ENCODE results near the gene BLOC1S5. TPM values are rescaled to one million over a fixed set of nuclear protein-coding genes. Genes with fewer than 3 reads are reported as not detected.

Gene BLOC1S5
- total and polyA plus RNA-seq, 11 donors, result 4.3 to 15.2 (median 8.8) TPM

GRCh38 chr6:8017276-8017701 lies 46.9 kb downstream of the BLOC1S5 start:
- WGBS, 4 donors, result 77 to 87% (median 82%) methylated on average over 9 of the region's 9 CpGs
- no peak for ATAC-seq

GRCh38 chr6:8014947-8015346 lies 49.2 kb downstream of the BLOC1S5 start:
- Histone ChIP-seq H3K27ac (no peak overlapping the region), H3K4me3 (no peak overlapping the region), H3K27me3 (no peaks in the 10 kb centered on the region), H3K36me3 (peaks cover 0 to 28% (median 20%) of the 10 kb centered on the region in 9 donors), H3K4me1 (peaks cover 0 to 10% (median 0%) of the 10 kb centered on the region in 12 donors), H3K9me3 (no peaks in the 10 kb centered on the region)
- WGBS, 4 donors, result 88 to 95% (median 92%) methylated on average over 3 of the region's 3 CpGs
- DNase-seq, result no peak
- intact Hi-C loops (cut with DNase I), result loop anchor here in 1 of 10 donors (5.0 kb wide), 1 partner anchor 42 kb away; no protein-coding TSS in a partner anchor
- TF ChIP-seq CTCF (IDR thresholded peaks at IDR 0.05) (no peak), POLR2A (IDR thresholded peaks at IDR 0.05) (no peak)
- ATAC-seq, result peak in 1 of 4 donors; percentile 13

More at GRCh38 chr6:8017276-8017701, 46.9 kb downstream of the BLOC1S5 start:
- Histone ChIP-seq H3K4me3 (peak overlapping the region in 1 of 12 donors; percentile 44), H3K27ac (peak overlapping the region in 3 of 12 donors; percentile 6 to 20 (median 6)), H3K9me3 (no peaks in the 10 kb centered on the region), H3K4me1 (peaks cover 0 to 10% (median 0%) of the 10 kb centered on the region in 12 donors), H3K27me3 (no peaks in the 10 kb centered on the region), H3K36me3 (peaks cover 0 to 28% (median 20%) of the 10 kb centered on the region in 9 donors)
- TF ChIP-seq CTCF (IDR thresholded peaks at IDR 0.05) (no peak), POLR2A (IDR thresholded peaks at IDR 0.05) (no peak)
- intact Hi-C loops (cut with DNase I), result loop anchor here in 1 of 10 donors (5.0 kb wide), 1 partner anchor 40 kb away; no protein-coding TSS in a partner anchor
- no peak for DNase-seq

DNA sequence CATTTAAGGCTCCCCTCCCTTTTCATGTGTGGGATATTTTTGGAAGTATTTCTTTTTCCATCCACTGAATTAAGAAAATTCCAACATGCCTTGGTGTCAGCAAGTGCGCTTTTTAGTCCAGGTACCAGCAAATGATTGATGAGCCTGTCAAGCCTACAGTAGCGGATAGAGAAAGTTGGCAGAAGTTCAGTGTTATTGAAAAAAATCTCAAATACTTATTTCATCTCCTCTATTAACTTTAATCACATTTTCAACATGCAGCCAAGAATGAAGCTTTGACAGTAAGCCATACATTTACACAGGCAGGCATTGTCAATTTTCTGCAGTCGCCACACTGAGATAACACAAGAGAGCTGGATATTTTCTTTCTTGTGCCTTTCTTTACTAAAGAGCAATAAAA lies 50.4 kb downstream of the BLOC1S5 start:
- no peak overlapping the region for H3K27ac ChIP-seq
- H3K36me3 ChIP-seq, result peaks cover 0 to 28% (median 20%) of the 10 kb centered on the region in 9 donors
- intact Hi-C loops (cut with DNase I), result no loop called here
- DNase-seq, result no peak
- 92 to 96% (median 95%) methylated on average over 3 of the region's 3 CpGs for WGBS, 4 donors
- TF ChIP-seq POLR2A (IDR thresholded peaks at IDR 0.05), result no peak
- TF ChIP-seq CTCF (IDR thresholded peaks at IDR 0.05), result no peak
- no peaks in the 10 kb centered on the region for H3K27me3 ChIP-seq
- ATAC-seq, result no peak
- no peaks in the 10 kb centered on the region for H3K9me3 ChIP-seq
- H3K4me3 ChIP-seq, result no peak overlapping the region
- H3K4me1 ChIP-seq, result peaks cover 0 to 10% (median 0%) of the 10 kb centered on the region in 12 donors

GRCh38 chr6:8006208-8006607 lies 58.0 kb downstream of the BLOC1S5 start:
- Histone ChIP-seq H3K36me3 (no peaks in the 10 kb centered on the region), H3K4me1 (peaks cover 0 to 3% (median 0%) of the 10 kb centered on the region in 12 donors), H3K9me3 (no peaks in the 10 kb centered on the region), H3K4me3 (no peak overlapping the region), H3K27ac (no peak overlapping the region), H3K27me3 (no peaks in the 10 kb centered on the region)
- TF ChIP-seq CTCF (IDR thresholded peaks at IDR 0.05) (peak; percentile 27 to 65 (median 56)), POLR2A (IDR thresholded peaks at IDR 0.05) (no peak)
- WGBS, 4 donors, result 97 to 99% (median 98%) methylated on average over 1 of the region's 1 CpG
- DNase-seq (no peak), ATAC-seq (peak in 2 of 4 donors; percentile 60 to 73)
- intact Hi-C loops (cut with DNase I), result loop anchor here in 8 of 10 donors (2.0 to 10.0 kb wide), 7 partner anchors 49 to 284 kb away; partner anchors contain the start of gene BMP6 (in 1 of the 8)

Measured in heart left ventricle (tissue), 16 donors.